PC-9 (cell line): Measurements from ENCODE around the gene TANK. TPM values are rescaled to one million over a fixed set of nuclear protein-coding genes. Genes with fewer than 3 reads are reported as not detected.
"Not testable (repeated sequence)": the region's sequence is repeated elsewhere in the genome, so short reads cannot be mapped to it uniquely, and the experiment has no call there.

Experiments used
- BruUV-seq: library from RNA; stranded (reverse); fragments of 400-500 nt; replicated peaks from 2 replicates; lab custom pipeline; 2021; lab: Mats Ljungman, UMichigan
- CTCF ChIA-PET: fragments of 300-600 bp; sonication (Branson Sonifier 250); formaldehyde crosslinking; loops from one replicate; lab custom pipeline; 2022; ENCODE audit warnings: antibody characterized with exemption; lab: Charles Lee
- POLR2A ChIA-PET: fragments of 300-600 bp; sonication (Branson Sonifier 250); formaldehyde crosslinking; loops from one replicate; lab custom pipeline; 2022; ENCODE audit warnings: antibody characterized with exemption; ENCODE audit not compliant: unreplicated experiment; lab: Charles Lee
- DNase-seq, 2 experiments: peaks; one replicate each; pipeline versions ENCODE4 v3.0.0 to v3.0.0-alpha.2; 2015 to 2022; ENCODE audit warnings: mixed read lengths in 1 of 2
- H2AFZ ChIP-seq: fragments of 200-600 bp; sonication (generic); 2 replicates; pipeline ENCODE4 v1.8.1; 2017; ENCODE audit warnings: antibody characterized with exemption
- H3F3A ChIP-seq: fragments of 200-600 bp; sonication (generic); 2 replicates; pipeline ENCODE4 v1.8.1; 2017; ENCODE audit warnings: antibody characterized with exemption, mild to moderate bottlenecking, low read depth; ENCODE audit not compliant: insufficient read depth
- H3K27ac ChIP-seq: fragments of 200-600 bp; sonication (generic); 2 replicates; pipeline ENCODE4 v1.6.1; 2016; ENCODE audit warnings: mixed run types
- H3K27me3 ChIP-seq: fragments of 200-600 bp; sonication (generic); 2 replicates; pipeline ENCODE4 v1.6.1; 2016; ENCODE audit warnings: low read depth, mixed run types; ENCODE audit not compliant: insufficient read depth
- H3K36me3 ChIP-seq: fragments of 200-600 bp; sonication (generic); 2 replicates; pipeline ENCODE4 v1.6.1; 2016; ENCODE audit warnings: low read depth, mixed run types
- H3K4me1 ChIP-seq: fragments of 200-600 bp; sonication (generic); replicated peaks from 2 replicates; pipeline ENCODE4 v1.6.1; 2016; ENCODE audit warnings: mixed run types; ENCODE audit not compliant: insufficient read depth
- H3K4me2 ChIP-seq: fragments of 200-600 bp; sonication (generic); 2 replicates; pipeline ENCODE4 v1.6.1; 2017; ENCODE audit warnings: mixed run types
- H3K4me3 ChIP-seq: fragments of 200-600 bp; sonication (generic); 2 replicates; pipeline ENCODE4 v1.6.1; 2016; ENCODE audit warnings: mixed run types
- H3K79me2 ChIP-seq: fragments of 200-600 bp; sonication (generic); 2 replicates; pipeline ENCODE4 v1.6.1; 2017; ENCODE audit warnings: low read depth, mixed run types
- H3K9me2 ChIP-seq: fragments of 200-600 bp; sonication (generic); 2 replicates; pipeline ENCODE4 v1.8.1; 2017; ENCODE audit warnings: mild to moderate bottlenecking; ENCODE audit not compliant: insufficient read depth
- H3K9me3 ChIP-seq: fragments of 200-600 bp; sonication (generic); 2 replicates; pipeline ENCODE4 v1.8.1; 2016; ENCODE audit warnings: low read depth; ENCODE audit not compliant: insufficient read depth
- H4K20me1 ChIP-seq: fragments of 200-600 bp; sonication (generic); 2 replicates; pipeline ENCODE4 v1.8.1; 2017; ENCODE audit not compliant: insufficient read depth
- EZH2 ChIP-seq: fragments of 200-600 bp; sonication (generic); IDR thresholded peaks from 2 replicates; pipeline ENCODE4 v1.8.0; 2017; ENCODE audit warnings: antibody characterized with exemption, low read depth
- intact Hi-C: fragments of 100-400 bp; cut with micrococcal nuclease; formaldehyde crosslinking; loops from one replicate; pipeline ENCODE4 v1.10.0; 2022; ENCODE audit not compliant: unreplicated experiment
- total RNA-seq: library from RNA; stranded (reverse); gene quantifications from 2 replicates; pipeline ENCODE4 v1.2.3, GENCODE V29; 2021
- TF ChIP-seq, protein P1 (sequence below): fragments of 200-600 bp; sonication (generic); conservative IDR thresholded peaks from 2 replicates; pipeline ENCODE4 v1.6.1; 2017; ENCODE audit warnings: mixed run types, antibody characterized with exemption, mild to moderate bottlenecking, moderate library complexity

The TANK gene
- total RNA-seq, 1 experiment from 2014 or later, result 46.1 TPM

DNA sequence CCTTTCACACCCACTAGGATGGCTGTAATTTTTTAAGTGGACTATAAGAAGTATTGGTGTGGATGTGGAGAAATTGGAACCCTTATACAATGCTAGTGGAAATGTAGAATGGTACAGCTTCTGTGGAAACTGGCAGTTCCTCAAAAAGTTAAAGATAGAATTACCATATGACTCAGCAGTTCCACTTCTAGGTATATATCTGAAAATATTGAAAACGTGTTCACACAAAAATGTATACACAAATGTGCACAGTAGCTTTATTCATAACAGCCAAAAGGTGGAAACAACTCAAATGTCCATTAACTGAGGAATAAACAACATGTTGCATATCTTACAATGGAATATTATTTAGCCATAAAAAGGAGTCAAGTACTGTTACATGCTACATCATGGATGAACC lies 17.7 kb downstream of the TANK start:
- Histone ChIP-seq H3K4me1 (no peaks in the 10 kb centered on the region), H3K36me3 (peaks cover 6% of the 10 kb centered on the region; the same call in 1 of the 2 replicates), H3K27ac (no peak overlapping the region), H3K4me3 (no peak overlapping the region), H2AFZ (no peak overlapping the region), H3K79me2 (no peaks in the 10 kb centered on the region), H3K4me2 (no peak overlapping the region), H3K9me2 (no peaks in the 10 kb centered on the region), H3F3A (no peaks in the 10 kb centered on the region), H3K9me3 (no peaks in the 10 kb centered on the region), H3K27me3 (no peaks in the 10 kb centered on the region), H4K20me1 (0 out of 2 replicates have a peak, but pooled peaks cover 3% of the 10 kb centered on the region)
- POLR2A ChIA-PET, result no interaction called here
- DNase-seq, result no peak
- TF ChIP-seq EZH2, result no peak
- TF ChIP-seq, protein P1, sequence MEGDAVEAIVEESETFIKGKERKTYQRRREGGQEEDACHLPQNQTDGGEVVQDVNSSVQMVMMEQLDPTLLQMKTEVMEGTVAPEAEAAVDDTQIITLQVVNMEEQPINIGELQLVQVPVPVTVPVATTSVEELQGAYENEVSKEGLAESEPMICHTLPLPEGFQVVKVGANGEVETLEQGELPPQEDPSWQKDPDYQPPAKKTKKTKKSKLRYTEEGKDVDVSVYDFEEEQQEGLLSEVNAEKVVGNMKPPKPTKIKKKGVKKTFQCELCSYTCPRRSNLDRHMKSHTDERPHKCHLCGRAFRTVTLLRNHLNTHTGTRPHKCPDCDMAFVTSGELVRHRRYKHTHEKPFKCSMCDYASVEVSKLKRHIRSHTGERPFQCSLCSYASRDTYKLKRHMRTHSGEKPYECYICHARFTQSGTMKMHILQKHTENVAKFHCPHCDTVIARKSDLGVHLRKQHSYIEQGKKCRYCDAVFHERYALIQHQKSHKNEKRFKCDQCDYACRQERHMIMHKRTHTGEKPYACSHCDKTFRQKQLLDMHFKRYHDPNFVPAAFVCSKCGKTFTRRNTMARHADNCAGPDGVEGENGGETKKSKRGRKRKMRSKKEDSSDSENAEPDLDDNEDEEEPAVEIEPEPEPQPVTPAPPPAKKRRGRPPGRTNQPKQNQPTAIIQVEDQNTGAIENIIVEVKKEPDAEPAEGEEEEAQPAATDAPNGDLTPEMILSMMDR, result no peak
- no TSS peak for BruUV-seq
- intact Hi-C loops, result no loop called here
- CTCF ChIA-PET, result no interaction called here

DNA sequence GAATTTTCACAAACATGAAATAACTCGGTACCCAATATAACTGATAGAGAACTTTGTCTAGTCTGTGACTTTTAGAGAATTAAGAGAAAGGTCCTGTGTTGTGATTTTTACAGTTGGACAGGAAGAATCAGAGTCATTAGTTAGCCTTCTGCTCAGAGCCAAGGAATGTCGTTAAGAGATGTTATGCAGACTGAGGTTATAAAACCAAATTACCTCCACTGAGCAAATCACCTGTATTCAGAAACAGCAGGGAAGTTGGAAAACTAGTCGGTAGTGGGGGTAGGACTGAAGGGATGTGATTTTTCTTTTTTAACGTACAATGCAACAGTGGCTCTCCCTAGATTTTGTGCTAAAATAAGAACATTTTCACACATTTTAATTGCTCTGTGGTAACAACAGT lies 18.5 kb downstream of the TANK start:
- Histone ChIP-seq H3K4me2 (no peak overlapping the region), H3K9me3 (no peaks in the 10 kb centered on the region), H4K20me1 (0 out of 2 replicates have a peak, but pooled peaks cover 3% of the 10 kb centered on the region), H3K9me2 (no peaks in the 10 kb centered on the region), H3K4me3 (no peak overlapping the region), H3K27me3 (no peaks in the 10 kb centered on the region), H3K4me1 (no peaks in the 10 kb centered on the region), H3K27ac (no peak overlapping the region), H2AFZ (no peak overlapping the region), H3F3A (no peaks in the 10 kb centered on the region), H3K79me2 (no peaks in the 10 kb centered on the region), H3K36me3 (peaks cover 11% of the 10 kb centered on the region; the same call in 1 of the 2 replicates)
- no peak for DNase-seq
- intact Hi-C loops, result no loop called here
- ChIA-PET POLR2A (no interaction called here), CTCF (no interaction called here)
- BruUV-seq, result no TSS peak
- no peak for TF ChIP-seq EZH2
- TF ChIP-seq, protein P1, result no peak

DNA sequence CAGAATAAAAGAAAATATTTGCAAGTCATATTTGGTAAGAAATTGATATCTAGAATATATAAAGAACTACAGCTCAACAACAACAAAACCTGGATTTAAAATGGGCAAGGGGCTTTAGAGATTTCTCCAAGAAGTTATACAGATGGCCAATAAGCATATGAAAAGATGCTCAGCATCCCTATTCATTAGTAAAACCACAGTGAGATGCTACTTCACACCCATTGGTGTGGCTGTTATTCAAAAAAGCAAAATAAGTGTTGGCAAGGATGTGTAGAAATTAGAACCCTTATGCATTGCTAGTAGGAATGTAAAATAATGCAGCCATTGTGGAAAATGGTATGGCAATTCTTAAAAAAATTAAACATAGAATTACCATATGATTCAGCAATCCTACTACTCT lies 29.8 kb downstream of the TANK start:
- H3K4me2 ChIP-seq, result no peak overlapping the region
- TF ChIP-seq EZH2, result no peak
- TF ChIP-seq, protein P1, result no peak
- intact Hi-C loops, result no loop called here
- DNase-seq, result no peak
- no peaks in the 10 kb centered on the region for H3K4me1 ChIP-seq
- H3K9me3 ChIP-seq, result no peaks in the 10 kb centered on the region
- no peak overlapping the region for H3K4me3 ChIP-seq
- peaks cover 13% of the 10 kb centered on the region for H3K36me3 ChIP-seq
- H3K79me2 ChIP-seq, result no peaks in the 10 kb centered on the region
- no peaks in the 10 kb centered on the region for H4K20me1 ChIP-seq
- H3K27ac ChIP-seq, result no peak overlapping the region
- H2AFZ ChIP-seq, result no peak overlapping the region
- no peaks in the 10 kb centered on the region for H3K9me2 ChIP-seq
- ChIA-PET CTCF (no interaction called here), POLR2A (no interaction called here)
- BruUV-seq, result no TSS peak
- H3K27me3 ChIP-seq, result no peaks in the 10 kb centered on the region
- peaks cover 5% of the 10 kb centered on the region; the same call in 1 of the 2 replicates for H3F3A ChIP-seq

DNA sequence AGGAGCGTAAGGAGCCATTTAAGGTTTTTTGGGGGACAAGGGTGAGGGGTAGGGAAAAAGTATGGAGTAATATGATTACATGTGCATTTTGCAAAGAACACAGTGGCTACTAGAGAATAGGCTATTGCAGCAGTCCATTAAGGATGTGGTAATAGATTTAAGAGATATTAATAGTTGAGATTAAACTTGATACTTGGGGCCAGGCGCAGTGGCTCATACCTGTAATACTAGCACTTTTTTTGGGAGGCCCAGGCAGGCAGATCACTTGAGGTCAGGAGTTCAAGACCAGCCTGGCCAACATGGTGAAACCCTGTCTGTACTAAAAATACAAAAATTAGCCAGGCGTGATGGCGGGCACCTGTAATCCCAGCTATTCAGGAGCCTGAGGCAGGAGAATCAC lies 35.4 kb downstream of the TANK start:
- H3K9me3 ChIP-seq, H3K4me3 ChIP-seq, intact Hi-C loops, H3K4me1 ChIP-seq, H4K20me1 ChIP-seq, H3F3A ChIP-seq, H2AFZ ChIP-seq, H3K27ac ChIP-seq, BruUV-seq, CTCF ChIA-PET, H3K27me3 ChIP-seq, H3K36me3 ChIP-seq, H3K79me2 ChIP-seq, POLR2A ChIA-PET, H3K9me2 ChIP-seq, H3K4me2 ChIP-seq, DNase-seq: not testable (repeated sequence)
